Vagina (tissue), 2 donors: ENCODE results near the gene AKR7A3.

Experiments used
- POLR2A ChIP-seq, 2 donors: fragments of 450-650 bp; IDR thresholded peaks; one replicate each; pipeline ENCODE4 v1.6.1; 2017; ENCODE audit warnings: antibody characterized with exemption in 2 of 2, mild to moderate bottlenecking in 2 of 2, moderate library complexity in 2 of 2
- TF ChIP-seq, protein P1 (sequence below), 3 experiments: fragments of 450-650 bp in 2 of 3; fragments of 200-600 bp in 1 of 3; sonication (generic) in 1 of 3; IDR thresholded peaks; one replicate each; pipeline ENCODE4 v1.5.1; 2017 to 2019; ENCODE audit warnings: antibody characterized with exemption in 3 of 3, mild to moderate bottlenecking in 2 of 3, moderate library complexity in 2 of 3

GRCh38 chr1:19329611-19330010 lies 41.0 kb upstream of the AKR7A3 start:
- TF ChIP-seq, protein P1, sequence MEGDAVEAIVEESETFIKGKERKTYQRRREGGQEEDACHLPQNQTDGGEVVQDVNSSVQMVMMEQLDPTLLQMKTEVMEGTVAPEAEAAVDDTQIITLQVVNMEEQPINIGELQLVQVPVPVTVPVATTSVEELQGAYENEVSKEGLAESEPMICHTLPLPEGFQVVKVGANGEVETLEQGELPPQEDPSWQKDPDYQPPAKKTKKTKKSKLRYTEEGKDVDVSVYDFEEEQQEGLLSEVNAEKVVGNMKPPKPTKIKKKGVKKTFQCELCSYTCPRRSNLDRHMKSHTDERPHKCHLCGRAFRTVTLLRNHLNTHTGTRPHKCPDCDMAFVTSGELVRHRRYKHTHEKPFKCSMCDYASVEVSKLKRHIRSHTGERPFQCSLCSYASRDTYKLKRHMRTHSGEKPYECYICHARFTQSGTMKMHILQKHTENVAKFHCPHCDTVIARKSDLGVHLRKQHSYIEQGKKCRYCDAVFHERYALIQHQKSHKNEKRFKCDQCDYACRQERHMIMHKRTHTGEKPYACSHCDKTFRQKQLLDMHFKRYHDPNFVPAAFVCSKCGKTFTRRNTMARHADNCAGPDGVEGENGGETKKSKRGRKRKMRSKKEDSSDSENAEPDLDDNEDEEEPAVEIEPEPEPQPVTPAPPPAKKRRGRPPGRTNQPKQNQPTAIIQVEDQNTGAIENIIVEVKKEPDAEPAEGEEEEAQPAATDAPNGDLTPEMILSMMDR (IDR thresholded peaks at IDR 0.05): no peak
- no peak for TF ChIP-seq POLR2A (IDR thresholded peaks at IDR 0.05)
